Common myeloid progenitor, CD34-positive (primary cell): Measurements from ENCODE around the gene SLC34A3.

Source experiments
- CTCF ChIA-PET: fragments of 350-600 bp; sonication (Branson Sonifier 250); formaldehyde crosslinking; loops from one replicate; lab custom pipeline; 2021; ENCODE audit warnings: antibody characterized with exemption; lab: Charles Lee
- POLR2A ChIA-PET: fragments of 350-600 bp; sonication (Branson Sonifier 250); formaldehyde crosslinking; loops from one replicate; lab custom pipeline; 2021; ENCODE audit warnings: antibody characterized with exemption; lab: Charles Lee
- DNase-seq, 3 donors: peaks; one replicate each; pipeline versions ENCODE4 v3.0.0 to v3.0.0-alpha.2; 2013
- H3K27ac ChIP-seq, 2 experiments: 1 replicate in 1 of 2; 2 replicates in 1 of 2; pipeline ENCODE4 v1.7.0; 2013; ENCODE audit warnings: inconsistent platforms in 2 of 2, low read length in 2 of 2, mild to moderate bottlenecking in 2 of 2, low read depth in 1 of 2, moderate library complexity in 1 of 2; ENCODE audit not compliant: severe bottlenecking in 2 of 2, insufficient read depth in 1 of 2, poor library complexity in 1 of 2
- H3K27me3 ChIP-seq, 5 experiments: replicated peaks in 2 of 5; 1 replicate in 3 of 5; 2 replicates in 2 of 5; pipeline versions ENCODE4 v1.6.1 to v1.7.0; 2013; ENCODE audit warnings: low read length in 4 of 5, mild to moderate bottlenecking in 2 of 5, moderate library complexity in 2 of 5, inconsistent platforms in 1 of 5; ENCODE audit not compliant: insufficient read depth in 5 of 5, control insufficient read depth in 4 of 5
- H3K36me3 ChIP-seq, 4 experiments: 1 replicate in 2 of 4; 2 replicates in 2 of 4; pipeline versions ENCODE4 v1.6.1 to v1.7.0; 2013; ENCODE audit warnings: low read length in 3 of 4, control low read depth in 1 of 4, mild to moderate bottlenecking in 1 of 4; ENCODE audit not compliant: control insufficient read depth in 4 of 4, insufficient read depth in 4 of 4
- H3K4me1 ChIP-seq, 4 experiments: 1 replicate in 3 of 4; 2 replicates in 1 of 4; pipeline versions ENCODE4 v1.6.1 to v1.7.1; 2013; ENCODE audit warnings: low read length in 3 of 4, mild to moderate bottlenecking in 3 of 4, control low read depth in 1 of 4, inconsistent platforms in 1 of 4, moderate library complexity in 1 of 4; ENCODE audit not compliant: control insufficient read depth in 4 of 4, insufficient read depth in 4 of 4; ENCODE audit errors: control extremely low read depth in 1 of 4
- H3K4me3 ChIP-seq, 7 experiments: 1 replicate in 4 of 7; 2 replicates in 3 of 7; pipeline versions ENCODE4 v1.5.1 to v1.7.0; 2013; ENCODE audit warnings: mild to moderate bottlenecking in 7 of 7, low read length in 6 of 7, moderate library complexity in 6 of 7, inconsistent platforms in 2 of 7, low read depth in 2 of 7, control low read depth in 1 of 7; ENCODE audit not compliant: insufficient read depth in 4 of 7, control insufficient read depth in 1 of 7; ENCODE audit errors: extremely low read depth in 1 of 7
- H3K9me3 ChIP-seq, 5 experiments: 1 replicate in 4 of 5; 2 replicates in 1 of 5; pipeline versions ENCODE4 v1.6.1 to v1.7.1; 2013; ENCODE audit warnings: low read length in 4 of 5, mild to moderate bottlenecking in 2 of 5, inconsistent platforms in 1 of 5, low read depth in 1 of 5, moderate library complexity in 1 of 5; ENCODE audit not compliant: control insufficient read depth in 4 of 5, insufficient read depth in 2 of 5; ENCODE audit errors: control extremely low read depth in 1 of 5
- WGBS: methylation state at CpG from one replicate; pipeline ENCODE4 v1.1.5; 2013; ENCODE audit not compliant: insufficient coverage; 5-methylcytosine and 5-hydroxymethylcytosine counted together

The SLC34A3 gene

GRCh38 chr9:137271696-137272076 lies 41.0 kb downstream of the SLC34A3 start:
- DNase-seq = no peak
- Histone ChIP-seq H3K4me1 (peaks cover 0 to 67% (median 58%) of the 10 kb centered on the region in 4 experiments), H3K9me3 (no peaks in the 10 kb centered on the region), H3K36me3 (peaks cover 3 to 45% (median 28%) of the 10 kb centered on the region in 4 experiments), H3K27me3 (no peaks in the 10 kb centered on the region), H3K4me3 (peak overlapping the region in 1 of 7 experiments; percentile 10), H3K27ac (no peak overlapping the region)
- ChIA-PET POLR2A (no interaction called here), CTCF (interaction anchor here (1.3 to 1.5 kb wide), 3 partner anchors 8 to 15 kb away, joined by 3 to 7 read pairs (median 4); no protein-coding TSS in a partner anchor)
- 8% methylated on average over 3 of the region's 3 CpGs for WGBS

GRCh38 chr9:137272241-137273094 lies 41.8 kb downstream of the SLC34A3 start:
- Histone ChIP-seq H3K4me1 (peaks cover 0 to 72% (median 66%) of the 10 kb centered on the region in 4 experiments), H3K4me3 (no peak overlapping the region), H3K27me3 (no peaks in the 10 kb centered on the region), H3K27ac (no peak overlapping the region), H3K36me3 (peaks cover 3 to 39% (median 25%) of the 10 kb centered on the region in 4 experiments), H3K9me3 (no peaks in the 10 kb centered on the region)
- ChIA-PET CTCF (interaction anchor here (1.0 to 2.6 kb wide), 5 partner anchors 10 to 36 kb away, joined by 3 to 13 read pairs (median 3); no protein-coding TSS in a partner anchor), POLR2A (no interaction called here)
- WGBS = 96% methylated on average over 36 of the region's 39 CpGs
- no peak for DNase-seq

GRCh38 chr9:137273095-137273490 lies 42.4 kb downstream of the SLC34A3 start:
- Histone ChIP-seq H3K27ac (no peak overlapping the region), H3K36me3 (peaks cover 3 to 37% (median 25%) of the 10 kb centered on the region in 4 experiments), H3K4me1 (peaks cover 0 to 70% (median 65%) of the 10 kb centered on the region in 4 experiments), H3K4me3 (no peak overlapping the region), H3K9me3 (no peaks in the 10 kb centered on the region), H3K27me3 (no peaks in the 10 kb centered on the region)
- ChIA-PET CTCF (interaction anchor here (0.5 to 2.6 kb wide), 5 partner anchors 9 to 177 kb away, joined by 3 to 13 read pairs (median 3); no protein-coding TSS in a partner anchor), POLR2A (no interaction called here)
- no peak for DNase-seq
- 92% methylated on average over 12 of the region's 13 CpGs for WGBS

GRCh38 chr9:137273611-137274320 lies 43.1 kb downstream of the SLC34A3 start:
- ChIA-PET CTCF (interaction anchor here (0.5 to 2.6 kb wide), 5 partner anchors 12 to 176 kb away, joined by 3 to 13 read pairs (median 3); no protein-coding TSS in a partner anchor), POLR2A (no interaction called here)
- H3K27ac ChIP-seq = no peak overlapping the region
- 88% methylated on average over 14 of the region's 15 CpGs for WGBS
- H3K27me3 ChIP-seq = no peaks in the 10 kb centered on the region
- peaks cover 3 to 34% (median 23%) of the 10 kb centered on the region in 4 experiments for H3K36me3 ChIP-seq
- DNase-seq = no peak
- peaks cover 0 to 69% (median 63%) of the 10 kb centered on the region in 4 experiments for H3K4me1 ChIP-seq
- H3K4me3 ChIP-seq = no peak overlapping the region
- no peaks in the 10 kb centered on the region for H3K9me3 ChIP-seq

- H3K36me3 ChIP-seq = peaks cover 4 to 36% (median 23%) of the 10 kb centered on the region in 4 experiments
- POLR2A ChIA-PET = no interaction called here
Observed at GRCh38 chr9:137275203-137275587, 44.5 kb downstream of the SLC34A3 start.

GRCh38 chr9:137275588-137276472 lies 45.1 kb downstream of the SLC34A3 start:
- H3K36me3 ChIP-seq = peaks cover 4 to 39% (median 23%) of the 10 kb centered on the region in 4 experiments
- peak overlapping the region in 1 of 2 experiments; percentile 83 for H3K27ac ChIP-seq
- peak overlapping the region in 3 of 7 experiments; percentile 77 to 86 (median 82) for H3K4me3 ChIP-seq
- WGBS = 91% methylated on average over 21 of the region's 24 CpGs
- ChIA-PET CTCF (interaction anchor here (2.5 to 2.8 kb wide), 2 partner anchors 11 to 14 kb away, joined by 10 to 12 read pairs; no protein-coding TSS in a partner anchor), POLR2A (no interaction called here)
- H3K27me3 ChIP-seq = no peaks in the 10 kb centered on the region
- no peaks in the 10 kb centered on the region for H3K9me3 ChIP-seq
- DNase-seq = no peak
- peaks cover 0 to 74% (median 73%) of the 10 kb centered on the region in 4 experiments for H3K4me1 ChIP-seq

More at GRCh38 chr9:137275203-137275587, 44.5 kb downstream of the SLC34A3 start:
- H3K4me1 ChIP-seq = peaks cover 0 to 71% (median 69%) of the 10 kb centered on the region in 4 experiments
- CTCF ChIA-PET = interaction anchor here (1.3 to 2.6 kb wide), 2 partner anchors 11 to 22 kb away, joined by 6 to 13 read pairs; no protein-coding TSS in a partner anchor
- no peaks in the 10 kb centered on the region for H3K27me3 ChIP-seq
- no peak for DNase-seq
- 95% methylated on average over 6 of the region's 10 CpGs for WGBS
- no peak overlapping the region for H3K4me3 ChIP-seq
- no peaks in the 10 kb centered on the region for H3K9me3 ChIP-seq
- no peak overlapping the region for H3K27ac ChIP-seq
